ENCODE results near the gene PDIA4.

PDIA4 gene

GRCh38 chr7:148964483-148965267 is 63.6 kb downstream of the PDIA4 start:
- Histone ChIP-seq H3K4me1 (ENCODE audit: insufficient read depth, low read length, severe bottlenecking) (peaks cover 35% of the 10 kb centered on the region), H3K4me3 (ENCODE audit: low read depth, low read length, poor library complexity, severe bottlenecking) (peak overlapping the region; percentile 64), H3K9me3 (ENCODE audit: low read length) (no peaks in the 10 kb centered on the region), H3K9ac (ENCODE audit: low read length) (no peak overlapping the region), H3K36me3 (ENCODE audit: insufficient read depth, low read length) (no peaks in the 10 kb centered on the region), H3K4me2 (ENCODE audit: low read length) (peak overlapping the region; percentile 74), H3K9me2 (ENCODE audit: low read depth, low read length) (no peaks in the 10 kb centered on the region), H3K27ac (ENCODE audit: low read depth, low read length, poor library complexity, severe bottlenecking) (no peak overlapping the region), H3F3A (ENCODE audit: insufficient read depth, low read length) (no peaks in the 10 kb centered on the region), H3K27me3 (ENCODE audit: insufficient read depth, low read length) (peaks cover 7% of the 10 kb centered on the region; the same call in 1 of the 2 replicates), H3K79me2 (ENCODE audit: insufficient read depth, low read length) (no peaks in the 10 kb centered on the region), H4K20me1 (ENCODE audit: insufficient read depth, low read length) (no peaks in the 10 kb centered on the region), H2AFZ (ENCODE audit: low read length) (no peak overlapping the region)
- TF ChIP-seq CTCF (IDR thresholded peaks at IDR 0.05; ENCODE audit: low read length) (no peak), EZH2 (IDR thresholded peaks at IDR 0.05; ENCODE audit: borderline replicate concordance, low read length) (no peak)

DNA sequence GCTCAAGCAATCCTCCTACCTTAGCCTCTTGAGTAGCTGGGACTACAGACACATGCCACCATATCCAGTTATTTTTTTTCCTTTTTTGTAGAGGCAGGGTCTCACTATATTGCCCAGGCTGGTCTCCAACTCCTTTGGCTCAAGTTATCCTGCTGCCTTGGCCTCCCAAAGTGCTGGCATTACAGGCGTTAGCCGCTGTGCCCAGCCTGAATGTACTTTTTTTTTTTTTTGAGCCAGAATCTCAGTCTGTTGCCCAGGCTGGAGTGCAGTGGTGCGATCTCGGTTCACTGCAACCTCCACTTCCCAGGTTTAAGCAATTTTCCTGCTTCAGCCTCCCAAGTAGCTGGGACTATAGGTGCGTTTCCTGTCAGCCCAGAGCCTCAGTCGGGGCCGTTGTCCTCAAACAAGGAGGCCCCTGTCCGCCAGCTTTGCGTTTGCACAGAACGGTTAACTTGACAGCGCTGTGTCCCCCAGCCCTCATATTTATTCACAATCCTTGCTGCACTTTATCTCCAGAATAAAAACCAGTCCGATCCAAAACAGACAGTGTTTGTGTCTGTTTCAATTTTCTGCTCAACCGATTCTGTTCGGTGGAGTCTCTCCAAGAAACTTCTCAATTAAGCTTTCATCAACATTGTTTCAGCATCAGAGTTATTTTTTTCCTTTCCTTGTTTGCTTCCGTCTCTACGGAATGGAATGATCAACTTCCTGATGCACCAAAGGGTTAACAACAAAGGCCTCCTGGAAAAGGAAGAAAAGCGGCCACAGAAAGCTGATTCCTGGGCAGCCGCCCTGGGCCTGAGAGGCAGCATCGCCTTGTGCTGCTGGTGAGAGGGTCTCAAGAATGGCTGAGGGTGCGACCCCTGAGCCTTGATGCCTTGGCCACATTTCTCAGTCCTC is 64.5 kb downstream of the PDIA4 start:
- Histone ChIP-seq H2AFZ (ENCODE audit: low read length) (no peak overlapping the region), H4K20me1 (ENCODE audit: insufficient read depth, low read length) (no peaks in the 10 kb centered on the region), H3K36me3 (ENCODE audit: insufficient read depth, low read length) (no peaks in the 10 kb centered on the region), H3K79me2 (ENCODE audit: insufficient read depth, low read length) (no peaks in the 10 kb centered on the region), H3K4me1 (ENCODE audit: insufficient read depth, low read length, severe bottlenecking) (peaks cover 35% of the 10 kb centered on the region), H3K27ac (ENCODE audit: low read depth, low read length, poor library complexity, severe bottlenecking) (no peak overlapping the region), H3F3A (ENCODE audit: insufficient read depth, low read length) (no peaks in the 10 kb centered on the region), H3K9me2 (ENCODE audit: low read depth, low read length) (no peaks in the 10 kb centered on the region), H3K9me3 (ENCODE audit: low read length) (no peaks in the 10 kb centered on the region), H3K4me2 (ENCODE audit: low read length) (peak overlapping the region; percentile 74), H3K4me3 (ENCODE audit: low read depth, low read length, poor library complexity, severe bottlenecking) (peak overlapping the region; percentile 64), H3K27me3 (ENCODE audit: insufficient read depth, low read length) (peaks cover 7% of the 10 kb centered on the region; the same call in 1 of the 2 replicates), H3K9ac (ENCODE audit: low read length) (peak overlapping the region; percentile 48)
- TF ChIP-seq CTCF (IDR thresholded peaks at IDR 0.05; ENCODE audit: low read length) (no peak), EZH2 (IDR thresholded peaks at IDR 0.05; ENCODE audit: borderline replicate concordance, low read length) (no peak)

GRCh38 chr7:148962823-148963582 is 65.3 kb downstream of the PDIA4 start:
- H3K27ac ChIP-seq (ENCODE audit: low read depth, low read length, poor library complexity, severe bottlenecking), result no peak overlapping the region
- no peaks in the 10 kb centered on the region for H3K79me2 ChIP-seq (ENCODE audit: insufficient read depth, low read length)
- peak overlapping the region; percentile 48 for H3K9ac ChIP-seq (ENCODE audit: low read length)
- no peaks in the 10 kb centered on the region for H4K20me1 ChIP-seq (ENCODE audit: insufficient read depth, low read length)
- no peaks in the 10 kb centered on the region for H3F3A ChIP-seq (ENCODE audit: insufficient read depth, low read length)
- H3K9me2 ChIP-seq (ENCODE audit: low read depth, low read length), result no peaks in the 10 kb centered on the region
- H3K4me1 ChIP-seq (ENCODE audit: insufficient read depth, low read length, severe bottlenecking), result peaks cover 35% of the 10 kb centered on the region
- peak overlapping the region; percentile 64 for H3K4me3 ChIP-seq (ENCODE audit: low read depth, low read length, poor library complexity, severe bottlenecking)
- H3K9me3 ChIP-seq (ENCODE audit: low read length), result no peaks in the 10 kb centered on the region
- peak overlapping the region; percentile 21 for H2AFZ ChIP-seq (ENCODE audit: low read length)
- peaks cover 7% of the 10 kb centered on the region; the same call in 1 of the 2 replicates for H3K27me3 ChIP-seq (ENCODE audit: insufficient read depth, low read length)
- TF ChIP-seq CTCF (IDR thresholded peaks at IDR 0.05; ENCODE audit: low read length) (peak; percentile 100), EZH2 (IDR thresholded peaks at IDR 0.05; ENCODE audit: borderline replicate concordance, low read length) (no peak)
- peak overlapping the region; percentile 74 for H3K4me2 ChIP-seq (ENCODE audit: low read length)
- no peaks in the 10 kb centered on the region for H3K36me3 ChIP-seq (ENCODE audit: insufficient read depth, low read length)

Measured in OCI-LY1 (cell line).